Right lobe of liver (tissue), 6 donors: ENCODE results near the gene CPSF2. TPM values are rescaled to one million over a fixed set of nuclear protein-coding genes. Genes with fewer than 3 reads are reported as not detected.

Source experiments
- ATAC-seq, 4 donors: fragments of 200-7000 bp; cut with Tn5 transposase; one replicate each; pipeline ENCODE4 v1.9.1; 2020; ENCODE audit warnings: mild to moderate bottlenecking in 4 of 4, moderate library complexity in 4 of 4
- DNase-seq, 3 donors: peaks; one replicate each; pipeline ENCODE4 v3.0.0-alpha.2; 2020
- H3K27ac ChIP-seq, 3 donors: fragments of 200-600 bp; one replicate each; pipeline ENCODE4 v1.8.0; 2022
- H3K27me3 ChIP-seq, 2 donors: fragments of 200-600 bp; one replicate each; pipeline ENCODE4 v1.8.0; 2022
- H3K36me3 ChIP-seq, 4 donors: fragments of 200-600 bp; sonication (generic) in 1 of 4; one replicate each; pipeline versions ENCODE4 v1.5.1 to v1.8.0; 2017 to 2022; ENCODE audit warnings: control low read depth in 1 of 4
- H3K4me1 ChIP-seq, 4 donors: fragments of 200-600 bp; sonication (generic) in 1 of 4; one replicate each; pipeline versions ENCODE4 v1.5.1 to v1.8.0; 2017 to 2022; ENCODE audit warnings: control low read depth in 1 of 4
- H3K4me3 ChIP-seq, 3 donors: fragments of 200-600 bp; one replicate each; pipeline ENCODE4 v1.8.0; 2022
- H3K9me3 ChIP-seq, 4 donors: fragments of 200-600 bp; sonication (generic) in 1 of 4; one replicate each; pipeline versions ENCODE4 v1.5.1 to v1.8.0; 2017 to 2022; ENCODE audit warnings: control low read depth in 1 of 4
- POLR2A ChIP-seq: fragments of 450-650 bp; IDR thresholded peaks from one replicate; pipeline ENCODE4 v1.6.1; 2017; ENCODE audit warnings: antibody characterized with exemption, mild to moderate bottlenecking
- WGBS: methylation state at CpG from one replicate; pipeline ENCODE4 v1.1.6; 2018; ENCODE audit warnings: low coverage, low lambda C conversion rate; ENCODE audit not compliant: insufficient coverage; ENCODE audit errors: missing lambda C conversion rate; 5-methylcytosine and 5-hydroxymethylcytosine counted together
- intact Hi-C, 2 donors: fragments of 100-400 bp; cut with DNase I; formaldehyde crosslinking; loops; one replicate each; pipeline versions ENCODE4 v1.11.2 to v1.14.1; 2022
- total RNA-seq, 6 experiments: library from RNA; depleted of rRNA in 2 of 6; stranded (reverse); fragments of >200 nt in 2 of 6; fragmentation: NEBNext Ultra II Directional in 3 of 6; extraction: Animal tissue kit (Norgen Biotek cat#: 25700) in 3 of 6; gene quantifications; one replicate each; pipeline versions ENCODE4 v1.1.0 to v1.2.4, GENCODE V29; 2016 to 2023
- TF ChIP-seq, protein P1 (sequence below), 4 donors: fragments of 200-600 bp in 3 of 4; fragments of 450-650 bp in 1 of 4; IDR thresholded peaks; one replicate each; pipeline versions ENCODE4 v1.5.1 to v1.8.0; 2016 to 2022; ENCODE audit warnings: antibody characterized with exemption in 4 of 4, mild to moderate bottlenecking in 2 of 4
- donor health status: DM: no; HTN: yes; CAD: no.
- donor health status: DM: no; HTN: no; CAD: no.
- donor health status: DM: no; HTN: no; CAD: no.
- donor health status: DM: no; HTN: yes; CAD: no.
- donor health status: DM: no; HTN: yes; CAD: no.

The CPSF2 gene
- total RNA-seq, 6 experiments from 2014 or later, result 23.4 to 28.2 (median 25.9) TPM

DNA sequence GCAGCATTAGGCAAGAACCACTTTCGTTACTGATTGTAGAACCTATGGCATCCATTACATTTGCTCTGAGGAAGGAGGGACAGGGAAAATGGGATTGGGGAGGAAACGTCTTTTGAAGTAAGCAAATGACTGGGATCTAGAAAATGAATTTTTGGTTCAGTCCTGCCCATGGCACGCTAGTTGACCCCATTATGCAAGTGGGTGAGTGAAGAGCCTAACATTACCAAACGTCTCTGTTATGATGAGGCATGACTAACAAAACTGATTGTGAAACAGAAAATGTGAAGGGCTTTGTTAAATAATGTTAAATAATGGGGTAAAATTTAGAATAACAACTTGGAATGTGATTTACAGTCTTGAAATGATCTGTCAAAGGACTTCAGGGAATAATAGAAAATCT is 38.9 kb downstream of the CPSF2 start:
- intact Hi-C loops, result no loop called here
- ATAC-seq, result peak in 1 of 4 donors; percentile 48
- DNase-seq, result no peak
- peaks cover 7 to 91% (median 21%) of the 10 kb centered on the region in 4 donors for H3K36me3 ChIP-seq
- no peak for TF ChIP-seq POLR2A
- TF ChIP-seq, protein P1, sequence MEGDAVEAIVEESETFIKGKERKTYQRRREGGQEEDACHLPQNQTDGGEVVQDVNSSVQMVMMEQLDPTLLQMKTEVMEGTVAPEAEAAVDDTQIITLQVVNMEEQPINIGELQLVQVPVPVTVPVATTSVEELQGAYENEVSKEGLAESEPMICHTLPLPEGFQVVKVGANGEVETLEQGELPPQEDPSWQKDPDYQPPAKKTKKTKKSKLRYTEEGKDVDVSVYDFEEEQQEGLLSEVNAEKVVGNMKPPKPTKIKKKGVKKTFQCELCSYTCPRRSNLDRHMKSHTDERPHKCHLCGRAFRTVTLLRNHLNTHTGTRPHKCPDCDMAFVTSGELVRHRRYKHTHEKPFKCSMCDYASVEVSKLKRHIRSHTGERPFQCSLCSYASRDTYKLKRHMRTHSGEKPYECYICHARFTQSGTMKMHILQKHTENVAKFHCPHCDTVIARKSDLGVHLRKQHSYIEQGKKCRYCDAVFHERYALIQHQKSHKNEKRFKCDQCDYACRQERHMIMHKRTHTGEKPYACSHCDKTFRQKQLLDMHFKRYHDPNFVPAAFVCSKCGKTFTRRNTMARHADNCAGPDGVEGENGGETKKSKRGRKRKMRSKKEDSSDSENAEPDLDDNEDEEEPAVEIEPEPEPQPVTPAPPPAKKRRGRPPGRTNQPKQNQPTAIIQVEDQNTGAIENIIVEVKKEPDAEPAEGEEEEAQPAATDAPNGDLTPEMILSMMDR (IDR thresholded peaks at IDR 0.05), result no peak
- peaks cover 0 to 3% (median 0%) of the 10 kb centered on the region in 4 donors for H3K9me3 ChIP-seq
- no peaks in the 10 kb centered on the region for H3K4me1 ChIP-seq
- 48% methylated on average over 4 of the region's 4 CpGs for WGBS
- H3K27ac ChIP-seq, result no peak overlapping the region
- no peaks in the 10 kb centered on the region for H3K27me3 ChIP-seq
- H3K4me3 ChIP-seq, result no peak overlapping the region

DNA sequence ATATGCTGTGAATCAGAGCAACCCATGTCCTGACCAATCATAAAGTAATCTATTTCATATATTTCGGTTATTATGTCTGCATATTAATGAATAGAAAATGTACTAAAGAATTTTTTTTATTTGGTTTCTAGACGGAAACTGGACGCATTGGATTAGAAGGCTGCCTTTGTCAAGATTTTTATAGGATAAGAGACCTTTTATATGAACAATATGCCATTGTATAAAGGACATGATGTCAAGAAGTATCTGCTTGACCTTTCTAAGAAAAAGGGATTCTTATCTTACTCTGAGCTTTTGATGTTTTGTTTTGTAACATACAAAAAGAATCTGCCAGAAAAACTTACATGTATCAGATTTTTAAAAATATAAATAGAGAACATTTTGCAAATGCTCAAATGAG is 39.8 kb downstream of the CPSF2 start:
- ATAC-seq, result no peak
- Histone ChIP-seq H3K4me3 (no peak overlapping the region), H3K4me1 (no peaks in the 10 kb centered on the region), H3K9me3 (peaks cover 0 to 3% (median 0%) of the 10 kb centered on the region in 4 donors), H3K27me3 (no peaks in the 10 kb centered on the region), H3K36me3 (peaks cover 7 to 82% (median 18%) of the 10 kb centered on the region in 4 donors), H3K27ac (no peak overlapping the region)
- DNase-seq, result no peak
- intact Hi-C loops, result no loop called here
- 82% methylated on average over 3 of the region's 3 CpGs for WGBS
- no peak for TF ChIP-seq POLR2A
- TF ChIP-seq, protein P1 (IDR thresholded peaks at IDR 0.05), result no peak

DNA sequence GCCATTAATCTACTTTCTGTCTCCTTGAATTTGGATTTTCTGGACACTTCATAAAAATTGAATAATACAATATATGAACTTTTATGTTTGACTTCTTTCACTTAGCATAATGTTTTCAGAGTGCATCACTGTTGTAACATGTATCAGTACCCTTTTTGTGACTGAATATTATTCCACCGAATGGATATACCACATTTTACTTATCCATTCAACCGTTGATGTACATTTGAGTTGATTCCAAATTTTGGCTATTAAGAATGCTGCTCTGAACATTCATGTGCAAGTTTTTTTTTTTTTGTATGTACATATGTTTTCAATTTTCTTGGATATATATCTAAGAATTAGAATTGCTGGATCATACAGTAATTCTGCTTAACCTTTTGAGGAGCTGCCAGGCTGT is 43.2 kb downstream of the CPSF2 start:
- no peak for ATAC-seq

DNA sequence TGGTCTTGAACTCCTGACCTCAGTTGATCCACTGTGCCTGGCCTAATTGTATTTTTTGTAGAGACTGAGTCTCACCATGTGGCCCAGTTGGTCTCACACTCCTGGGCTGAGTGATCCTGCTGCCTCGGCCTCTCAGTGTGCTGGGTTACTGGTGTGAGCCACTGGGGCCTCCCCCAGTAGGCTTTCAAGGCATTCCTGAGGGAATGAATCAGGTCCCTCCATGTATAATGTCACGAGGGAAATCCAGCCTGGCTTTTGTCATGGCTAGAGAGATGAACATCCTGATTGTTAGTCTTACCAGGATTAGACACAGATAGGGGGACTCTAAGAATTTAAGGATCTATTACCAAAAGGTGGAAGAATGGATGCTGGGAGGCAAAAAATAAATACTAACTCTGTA is 51.9 kb downstream of the CPSF2 start:
- intact Hi-C loops, result no loop called here
- Histone ChIP-seq H3K27me3 (no peaks in the 10 kb centered on the region), H3K36me3 (no peaks in the 10 kb centered on the region), H3K27ac (no peak overlapping the region), H3K9me3 (no peaks in the 10 kb centered on the region), H3K4me3 (no peak overlapping the region), H3K4me1 (no peaks in the 10 kb centered on the region)
- WGBS, result 100% methylated on average over 2 of the region's 2 CpGs
- DNase-seq (no peak), ATAC-seq (no peak)
- TF ChIP-seq, protein P1 (IDR thresholded peaks at IDR 0.05), result no peak
- TF ChIP-seq POLR2A, result no peak

More for the DNA sequence above, 43.2 kb downstream of the CPSF2 start:
- no peak for DNase-seq
- no peak overlapping the region for H3K4me3 ChIP-seq
- no peak overlapping the region for H3K27ac ChIP-seq
- TF ChIP-seq POLR2A, result no peak
- TF ChIP-seq, protein P1 (IDR thresholded peaks at IDR 0.05), result no peak
- WGBS, result 89% methylated on average over 2 of the region's 2 CpGs
- H3K9me3 ChIP-seq, result peaks cover 0 to 3% (median 0%) of the 10 kb centered on the region in 4 donors
- H3K4me1 ChIP-seq, result no peaks in the 10 kb centered on the region
- H3K36me3 ChIP-seq, result peaks cover 1 to 54% (median 8%) of the 10 kb centered on the region in 4 donors
- H3K27me3 ChIP-seq, result no peaks in the 10 kb centered on the region
- intact Hi-C loops, result no loop called here

DNA sequence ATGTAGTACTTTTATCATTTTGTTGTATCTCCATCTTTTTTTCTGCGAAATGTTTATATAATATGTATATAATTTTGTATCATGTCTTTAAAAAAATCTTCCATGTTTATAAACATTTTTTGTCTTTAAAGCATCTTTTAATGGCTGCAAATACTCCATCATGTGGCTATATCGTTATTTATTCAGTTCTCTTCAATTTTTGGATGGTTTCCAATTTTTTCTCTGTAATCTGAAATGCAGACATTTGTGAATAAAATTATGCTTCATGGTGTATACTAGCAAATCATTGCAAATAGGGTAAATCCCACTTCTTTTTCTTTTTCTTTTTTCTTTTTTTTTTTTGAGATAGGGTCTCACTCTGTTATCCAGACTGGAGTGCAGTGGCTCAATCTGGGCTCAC is 54.0 kb downstream of the CPSF2 start:
- ATAC-seq (no peak), DNase-seq (no peak)
- Histone ChIP-seq H3K27ac (no peak overlapping the region), H3K9me3 (no peaks in the 10 kb centered on the region), H3K4me3 (no peak overlapping the region), H3K36me3 (no peaks in the 10 kb centered on the region), H3K27me3 (no peaks in the 10 kb centered on the region), H3K4me1 (no peaks in the 10 kb centered on the region)
- intact Hi-C loops, result no loop called here
- 75% methylated on average over 2 of the region's 2 CpGs for WGBS
- TF ChIP-seq POLR2A, result no peak
- TF ChIP-seq, protein P1 (IDR thresholded peaks at IDR 0.05), result no peak
